Measurements from ENCODE around the gene TEAD3. TPM values are rescaled to one million over a fixed set of nuclear protein-coding genes. Genes with fewer than 3 reads are reported as not detected.

The TEAD3 gene
- polyA plus RNA-seq, 3 donors: not detected

GRCh38 chr6:35470663-35471120, 26.2 kb downstream of the TEAD3 start:
- peaks cover 23 to 30% of the 10 kb centered on the region in 2 donors for H3K4me1 ChIP-seq (ENCODE audit: control insufficient read depth in 1 of 2, insufficient read depth in 2 of 2, low read length in 2 of 2)
- no peak overlapping the region for H3K4me2 ChIP-seq (replicated peaks; ENCODE audit: extremely low read depth, low read length, poor library complexity, severe bottlenecking)
- H3K27ac Mint-ChIP-seq: peak overlapping the region in 2 of 7 donors; percentile 79 to 80
- no peak overlapping the region for H3K4me3 ChIP-seq (replicated peaks in 1 of 3; ENCODE audit: low read depth in 2 of 3, low read length in 3 of 3)
- WGBS (ENCODE audit: insufficient coverage): 78% methylated on average over 1 of the region's 3 CpGs
- H3K27me3 Mint-ChIP-seq (ENCODE audit: low read depth in 3 of 3): peaks cover 0 to 8% (median 5%) of the 10 kb centered on the region in 3 donors
- H4K20me1 ChIP-seq (ENCODE audit: insufficient read depth, low read length): peaks cover 51% of the 10 kb centered on the region
- peaks cover 34 to 49% of the 10 kb centered on the region in 2 donors for H3K36me3 ChIP-seq (replicated peaks in 1 of 2; ENCODE audit: control insufficient read depth in 1 of 2, insufficient read depth in 2 of 2, low read length in 2 of 2)
- H3K4me1 Mint-ChIP-seq: peaks cover 37% of the 10 kb centered on the region
- no peak overlapping the region for H3K9ac ChIP-seq (ENCODE audit: insufficient read depth, low read length, poor library complexity, severe bottlenecking)
- intact Hi-C loops (cut with micrococcal nuclease): no loop called here
- H3K4me3 Mint-ChIP-seq: peak overlapping the region in 1 of 2 donors; percentile 37
- H3K9me3 ChIP-seq (replicated peaks in 1 of 2; ENCODE audit: control insufficient read depth in 1 of 2, insufficient read depth in 1 of 2, low read length in 2 of 2): no peaks in the 10 kb centered on the region
- H3K79me2 ChIP-seq (ENCODE audit: insufficient read depth, low read length): peaks cover 29% of the 10 kb centered on the region
- no peak for DNase-seq
- no peaks in the 10 kb centered on the region for H3K27me3 ChIP-seq (ENCODE audit: control insufficient read depth in 2 of 2, insufficient read depth in 2 of 2, low read length in 2 of 2)
- TF ChIP-seq, protein P1, sequence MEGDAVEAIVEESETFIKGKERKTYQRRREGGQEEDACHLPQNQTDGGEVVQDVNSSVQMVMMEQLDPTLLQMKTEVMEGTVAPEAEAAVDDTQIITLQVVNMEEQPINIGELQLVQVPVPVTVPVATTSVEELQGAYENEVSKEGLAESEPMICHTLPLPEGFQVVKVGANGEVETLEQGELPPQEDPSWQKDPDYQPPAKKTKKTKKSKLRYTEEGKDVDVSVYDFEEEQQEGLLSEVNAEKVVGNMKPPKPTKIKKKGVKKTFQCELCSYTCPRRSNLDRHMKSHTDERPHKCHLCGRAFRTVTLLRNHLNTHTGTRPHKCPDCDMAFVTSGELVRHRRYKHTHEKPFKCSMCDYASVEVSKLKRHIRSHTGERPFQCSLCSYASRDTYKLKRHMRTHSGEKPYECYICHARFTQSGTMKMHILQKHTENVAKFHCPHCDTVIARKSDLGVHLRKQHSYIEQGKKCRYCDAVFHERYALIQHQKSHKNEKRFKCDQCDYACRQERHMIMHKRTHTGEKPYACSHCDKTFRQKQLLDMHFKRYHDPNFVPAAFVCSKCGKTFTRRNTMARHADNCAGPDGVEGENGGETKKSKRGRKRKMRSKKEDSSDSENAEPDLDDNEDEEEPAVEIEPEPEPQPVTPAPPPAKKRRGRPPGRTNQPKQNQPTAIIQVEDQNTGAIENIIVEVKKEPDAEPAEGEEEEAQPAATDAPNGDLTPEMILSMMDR (IDR thresholded peaks at IDR 0.05): no peak
- H3K27ac ChIP-seq (ENCODE audit: low read depth in 1 of 2, low read length in 2 of 2): no peak overlapping the region
- H2AFZ ChIP-seq (ENCODE audit: insufficient read depth, low read depth, low read length, poor library complexity, severe bottlenecking): no peak overlapping the region
- H3K36me3 Mint-ChIP-seq: peaks cover 43 to 53% of the 10 kb centered on the region in 2 donors
- peaks cover 0 to 7% (median 0%) of the 10 kb centered on the region in 7 donors for H3K9me3 Mint-ChIP-seq

GRCh38 chr6:35469751-35470662, 26.9 kb downstream of the TEAD3 start:
- H3K4me1 Mint-ChIP-seq: peaks cover 37% of the 10 kb centered on the region
- H3K9me3 Mint-ChIP-seq: peaks cover 0 to 7% (median 0%) of the 10 kb centered on the region in 7 donors
- H3K4me2 ChIP-seq (replicated peaks; ENCODE audit: extremely low read depth, low read length, poor library complexity, severe bottlenecking): peak overlapping the region; percentile 99
- peak overlapping the region; percentile 80 to 99 (median 92) for H3K4me3 ChIP-seq (replicated peaks in 1 of 3; ENCODE audit: low read depth in 2 of 3, low read length in 3 of 3)
- H2AFZ ChIP-seq (ENCODE audit: insufficient read depth, low read depth, low read length, poor library complexity, severe bottlenecking): no peak overlapping the region
- peaks cover 39 to 58% of the 10 kb centered on the region in 2 donors for H3K36me3 Mint-ChIP-seq
- H3K36me3 ChIP-seq (replicated peaks in 1 of 2; ENCODE audit: control insufficient read depth in 1 of 2, insufficient read depth in 2 of 2, low read length in 2 of 2): peaks cover 34 to 49% of the 10 kb centered on the region in 2 donors
- H3K4me1 ChIP-seq (ENCODE audit: control insufficient read depth in 1 of 2, insufficient read depth in 2 of 2, low read length in 2 of 2): peaks cover 23 to 30% of the 10 kb centered on the region in 2 donors
- H3K79me2 ChIP-seq (ENCODE audit: insufficient read depth, low read length): peaks cover 29% of the 10 kb centered on the region
- H3K27me3 ChIP-seq (ENCODE audit: control insufficient read depth in 2 of 2, insufficient read depth in 2 of 2, low read length in 2 of 2): no peaks in the 10 kb centered on the region
- DNase-seq: no peak
- peaks cover 0 to 8% (median 5%) of the 10 kb centered on the region in 3 donors for H3K27me3 Mint-ChIP-seq (ENCODE audit: low read depth in 3 of 3)
- intact Hi-C loops (cut with micrococcal nuclease): loop anchor here (5.0 kb wide), 2 partner anchors 128 to 173 kb away; partner anchors contain the start of genes DEF6 (in 2 of the 2) and PPARD (in 1 of the 2)
- H3K9me3 ChIP-seq (replicated peaks in 1 of 2; ENCODE audit: control insufficient read depth in 1 of 2, insufficient read depth in 1 of 2, low read length in 2 of 2): no peaks in the 10 kb centered on the region
- 57% methylated on average over 10 of the region's 18 CpGs for WGBS (ENCODE audit: insufficient coverage)
- H3K27ac ChIP-seq (ENCODE audit: low read depth in 1 of 2, low read length in 2 of 2): peak overlapping the region in 1 of 2 donors; percentile 93
- H3K9ac ChIP-seq (ENCODE audit: insufficient read depth, low read length, poor library complexity, severe bottlenecking): peak overlapping the region; percentile 91
- H4K20me1 ChIP-seq (ENCODE audit: insufficient read depth, low read length): peaks cover 51% of the 10 kb centered on the region
- peak overlapping the region; percentile 35 to 99 (median 96) for H3K27ac Mint-ChIP-seq
- TF ChIP-seq, protein P1 (IDR thresholded peaks at IDR 0.05): no peak
- H3K4me3 Mint-ChIP-seq: peak overlapping the region; percentile 98
